RCC 7860 (cell line): ENCODE results near the gene IFNL3.

Experiments
- DNase-seq: peaks from one replicate; pipeline ENCODE4 v3.0.0-alpha.2; 2015; ENCODE audit warnings: low spot score
- FAIRE-seq: peaks from 2 replicates; lab custom pipeline; 2012; peaks lifted over from hg19 to GRCh38; lab: Jason Lieb, UNC

The IFNL3 gene

DNA sequence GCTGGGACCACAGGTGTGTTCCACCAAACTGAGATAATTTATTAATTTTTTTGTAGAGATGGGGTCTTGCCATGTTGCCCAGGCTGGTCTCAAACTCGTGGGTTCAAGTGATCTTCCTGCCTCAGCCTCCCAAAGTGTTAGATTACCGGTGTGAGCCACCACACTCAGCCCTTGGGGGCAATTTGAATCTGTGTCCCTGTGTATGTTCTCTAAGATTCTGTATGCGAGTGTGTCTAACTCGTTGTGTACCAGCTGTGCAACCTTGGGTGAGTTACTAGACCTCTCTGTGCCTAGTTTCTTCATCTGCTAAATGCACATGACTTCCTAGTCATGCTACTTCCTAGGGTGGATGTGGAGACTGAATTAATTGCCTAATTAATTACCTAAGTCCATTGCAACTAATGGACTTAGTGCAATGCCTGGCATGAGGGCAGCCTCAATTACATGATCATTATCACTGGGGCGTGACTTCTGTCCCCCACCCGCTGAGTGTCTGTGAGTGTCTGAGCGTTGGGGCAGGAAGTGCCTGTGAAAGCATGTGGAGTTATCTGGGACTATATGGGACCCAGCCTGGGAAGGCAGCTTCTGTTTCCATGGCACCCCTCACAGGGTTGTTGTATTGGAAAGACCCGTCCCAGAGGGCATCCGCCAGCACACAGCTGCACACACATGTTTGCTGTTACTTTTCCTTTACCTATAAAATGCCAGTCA is 49.8 kb downstream of the IFNL3 start:
- DNase-seq = peak; percentile 59
- peak; percentile 26 for FAIRE-seq

DNA sequence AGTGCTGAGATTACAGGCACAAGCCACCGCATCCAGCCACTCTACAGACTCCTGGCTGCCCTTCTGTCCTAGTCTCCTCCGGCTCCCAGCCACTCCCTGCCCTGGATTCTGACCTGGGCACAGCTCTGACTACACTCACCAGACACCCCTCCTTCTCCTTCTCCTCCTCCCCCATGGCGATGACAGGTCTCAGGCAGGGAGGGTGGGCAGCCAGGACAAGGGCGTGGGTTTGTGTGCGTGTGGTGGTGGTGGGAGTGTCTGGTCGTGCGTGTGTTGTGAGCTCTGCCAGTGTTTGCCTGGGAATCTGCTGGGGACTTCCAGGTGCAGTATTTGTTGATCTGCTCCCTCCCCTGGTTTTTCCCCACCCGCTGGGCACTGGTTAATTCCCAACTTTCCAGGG is 51.0 kb downstream of the IFNL3 start:
- DNase-seq = peak; percentile 66
- peak; percentile 74 for FAIRE-seq
